ENCODE results near the gene C2orf69. TPM values are rescaled to one million over a fixed set of nuclear protein-coding genes. Genes with fewer than 3 reads are reported as not detected.

The C2orf69 gene
- total RNA-seq, 1 donor = 19.7 TPM

DNA sequence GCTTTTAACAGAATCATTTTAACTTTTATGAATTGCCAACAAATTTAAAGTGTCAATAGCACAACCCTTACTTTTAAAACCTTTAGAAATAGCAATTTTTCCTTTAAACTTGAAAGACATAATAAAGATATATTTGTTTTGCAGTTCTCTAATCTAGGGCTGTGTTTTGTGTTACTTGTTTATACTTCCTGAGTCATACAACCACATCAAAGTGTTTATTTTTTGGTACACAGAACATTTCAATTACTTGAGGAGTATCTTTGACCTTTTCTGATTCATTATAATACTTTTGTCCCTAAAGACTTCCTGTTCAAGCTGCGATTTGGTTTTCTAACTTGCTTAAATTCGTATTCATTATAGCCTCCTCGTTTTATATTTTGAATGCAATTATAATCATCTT is 22.4 kb downstream of the C2orf69 start:
- Histone ChIP-seq H3K4me3 (ENCODE audit: low read length) (no peak overlapping the region), H3K9me3 (ENCODE audit: low read depth, low read length) (no peaks in the 10 kb centered on the region), H3K4me1 (ENCODE audit: insufficient read depth, low read length) (no peaks in the 10 kb centered on the region), H3K27me3 (ENCODE audit: insufficient read depth, low read length) (no peaks in the 10 kb centered on the region)

DNA sequence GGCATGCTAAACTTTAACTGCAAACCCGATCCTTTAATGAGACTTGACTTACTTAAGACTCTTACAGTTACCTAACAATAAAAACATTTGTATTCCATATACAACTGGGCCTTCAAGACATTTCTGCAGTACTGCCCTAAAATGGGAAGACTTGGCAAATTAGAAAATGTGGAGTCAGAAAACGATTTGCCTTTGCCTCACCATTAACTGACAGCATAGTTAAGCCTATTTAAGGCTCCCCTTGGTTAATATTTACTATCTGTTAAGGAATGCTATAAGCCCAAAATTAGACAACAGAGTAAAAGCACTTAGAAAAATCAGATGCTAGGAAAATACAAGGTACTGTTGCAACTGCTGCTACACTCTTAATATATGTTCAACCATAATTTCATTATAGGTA is 25.5 kb downstream of the C2orf69 start:
- no peaks in the 10 kb centered on the region for H3K27me3 ChIP-seq (ENCODE audit: insufficient read depth, low read length)
- no peaks in the 10 kb centered on the region for H3K9me3 ChIP-seq (ENCODE audit: low read depth, low read length)
- H3K4me1 ChIP-seq (ENCODE audit: insufficient read depth, low read length) = no peaks in the 10 kb centered on the region
- H3K4me3 ChIP-seq (ENCODE audit: low read length) = no peak overlapping the region

- Histone ChIP-seq H3K4me1 (ENCODE audit: insufficient read depth, low read length) (no peaks in the 10 kb centered on the region), H3K9me3 (ENCODE audit: low read depth, low read length) (no peaks in the 10 kb centered on the region), H3K27me3 (ENCODE audit: insufficient read depth, low read length) (no peaks in the 10 kb centered on the region), H3K4me3 (ENCODE audit: low read length) (no peak overlapping the region)
Observed at GRCh38 chr2:199940373-199940772, 29.3 kb downstream of the C2orf69 start.

GRCh38 chr2:199943373-199943772 is 32.3 kb downstream of the C2orf69 start:
- no peaks in the 10 kb centered on the region for H3K4me1 ChIP-seq (ENCODE audit: insufficient read depth, low read length)
- no peaks in the 10 kb centered on the region for H3K27me3 ChIP-seq (ENCODE audit: insufficient read depth, low read length)
- H3K4me3 ChIP-seq (ENCODE audit: low read length) = no peak overlapping the region
- H3K9me3 ChIP-seq (ENCODE audit: low read depth, low read length) = no peaks in the 10 kb centered on the region

- H3K4me1 ChIP-seq (ENCODE audit: insufficient read depth, low read length) = no peaks in the 10 kb centered on the region
- no peaks in the 10 kb centered on the region for H3K27me3 ChIP-seq (ENCODE audit: insufficient read depth, low read length)
- no peaks in the 10 kb centered on the region for H3K9me3 ChIP-seq (ENCODE audit: low read depth, low read length)
- H3K4me3 ChIP-seq (ENCODE audit: low read length) = no peak overlapping the region
Observed at GRCh38 chr2:199946196-199946595, 35.1 kb downstream of the C2orf69 start.

- H3K27me3 ChIP-seq (ENCODE audit: insufficient read depth, low read length) = no peaks in the 10 kb centered on the region
- H3K4me1 ChIP-seq (ENCODE audit: insufficient read depth, low read length) = no peaks in the 10 kb centered on the region
- H3K9me3 ChIP-seq (ENCODE audit: low read depth, low read length) = no peaks in the 10 kb centered on the region
- H3K4me3 ChIP-seq (ENCODE audit: low read length) = no peak overlapping the region
Observed at GRCh38 chr2:199946836-199947235, 35.7 kb downstream of the C2orf69 start.

GRCh38 chr2:199950396-199950795 is 39.3 kb downstream of the C2orf69 start:
- peaks cover 12% of the 10 kb centered on the region for H3K4me1 ChIP-seq (ENCODE audit: insufficient read depth, low read length)
- no peaks in the 10 kb centered on the region for H3K9me3 ChIP-seq (ENCODE audit: low read depth, low read length)
- no peak overlapping the region for H3K4me3 ChIP-seq (ENCODE audit: low read length)
- H3K27me3 ChIP-seq (ENCODE audit: insufficient read depth, low read length) = no peaks in the 10 kb centered on the region

DNA sequence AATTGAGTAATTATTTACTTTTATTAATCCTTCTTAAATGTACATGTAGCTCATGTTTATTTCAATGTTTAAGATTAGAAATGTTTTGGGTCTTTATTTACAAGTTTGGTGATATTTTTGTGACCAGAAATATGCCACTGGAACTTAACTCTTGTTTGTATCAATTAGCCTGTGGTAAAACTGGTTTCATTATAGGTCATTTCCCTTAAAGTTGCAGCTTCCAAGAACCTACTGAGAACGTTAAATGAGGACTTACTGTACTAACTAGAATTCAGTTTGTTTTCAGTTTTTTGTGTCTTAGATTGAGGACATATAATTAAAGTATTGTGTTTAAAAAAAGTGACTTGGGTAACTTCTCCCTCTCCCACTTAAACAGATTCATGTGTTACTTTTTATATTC is 39.9 kb downstream of the C2orf69 start:
- no peaks in the 10 kb centered on the region for H3K9me3 ChIP-seq (ENCODE audit: low read depth, low read length)
- no peak overlapping the region for H3K4me3 ChIP-seq (ENCODE audit: low read length)
- peaks cover 14% of the 10 kb centered on the region for H3K4me1 ChIP-seq (ENCODE audit: insufficient read depth, low read length)
- H3K27me3 ChIP-seq (ENCODE audit: insufficient read depth, low read length) = no peaks in the 10 kb centered on the region

DNA sequence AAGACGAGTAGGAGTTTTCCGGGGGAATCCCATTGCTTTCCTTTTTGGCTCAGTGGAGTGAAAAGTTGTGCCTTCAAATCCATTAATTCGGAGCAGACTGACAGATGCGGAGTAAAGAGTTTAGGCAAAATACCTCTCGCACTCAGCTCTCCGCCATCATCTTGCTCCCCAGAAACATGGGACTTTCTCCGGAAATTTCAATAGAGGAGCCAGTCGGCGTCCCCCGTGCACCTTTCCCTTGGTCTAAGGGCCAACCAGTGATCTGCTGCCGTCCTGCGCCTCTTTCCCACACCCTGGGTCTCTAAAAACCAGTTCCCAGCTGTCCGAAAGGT is 43.9 kb downstream of the C2orf69 start:
- H3K27me3 ChIP-seq (ENCODE audit: insufficient read depth, low read length) = no peaks in the 10 kb centered on the region
- H3K4me1 ChIP-seq (ENCODE audit: insufficient read depth, low read length) = peaks cover 36% of the 10 kb centered on the region
- H3K4me3 ChIP-seq (ENCODE audit: low read length) = peak overlapping the region; percentile 96
- H3K9me3 ChIP-seq (ENCODE audit: low read depth, low read length) = no peaks in the 10 kb centered on the region

DNA sequence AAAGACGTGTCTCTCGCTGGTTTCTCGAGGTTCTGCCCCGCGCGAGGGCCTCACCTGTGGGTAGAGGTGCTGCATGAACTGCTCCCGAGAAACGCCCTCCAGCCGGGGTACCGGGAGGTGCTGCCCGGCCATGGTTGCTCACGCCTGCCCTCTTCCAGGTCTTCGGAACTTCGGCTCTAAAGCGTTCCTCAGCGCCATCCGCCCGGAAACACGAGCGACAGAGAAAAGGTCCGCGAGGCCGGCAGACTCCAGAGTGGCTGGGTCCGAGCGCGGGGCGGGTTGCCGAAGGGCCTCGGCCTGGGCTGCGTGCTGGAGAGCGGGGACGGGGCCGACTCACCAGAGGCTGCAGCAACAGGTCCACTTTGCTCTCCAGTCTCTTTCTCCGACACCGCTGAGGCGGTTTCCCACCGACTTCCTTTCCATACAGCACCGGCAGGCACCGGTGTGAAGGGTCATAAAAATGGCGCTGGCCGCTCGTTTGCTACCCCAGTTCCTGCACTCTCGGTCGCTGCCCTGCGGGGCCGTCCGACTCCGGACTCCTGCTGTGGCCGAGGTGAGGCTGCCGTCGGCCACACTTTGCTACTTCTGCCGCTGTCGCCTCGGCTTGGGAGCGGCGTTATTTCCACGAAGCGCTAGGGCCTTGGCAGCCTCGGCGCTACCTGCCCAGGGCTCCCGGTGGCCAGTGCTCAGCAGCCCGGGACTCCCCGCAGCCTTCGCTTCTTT is 44.4 kb downstream of the C2orf69 start, which contains the start of the genes MAIP1 and TYW5:
TSS of gene MAIP1 (plus strand) at position 244 of the 723 bp plus-strand sequence. CDS start at position 461, 217 bp downstream.
TSS of gene TYW5 (minus strand) at position 153 of the 723 bp plus-strand sequence. CDS start at position 132, 21 bp downstream.
- Histone ChIP-seq H3K4me3 (ENCODE audit: low read length) (peak within 1 kb of the TSS; percentile 96), H3K4me1 (ENCODE audit: insufficient read depth, low read length) (peaks cover 36% of the 10 kb centered on the region), H3K9me3 (ENCODE audit: low read depth, low read length) (no peaks in the 10 kb centered on the region), H3K27me3 (ENCODE audit: insufficient read depth, low read length) (no peaks in the 10 kb centered on the region)

DNA sequence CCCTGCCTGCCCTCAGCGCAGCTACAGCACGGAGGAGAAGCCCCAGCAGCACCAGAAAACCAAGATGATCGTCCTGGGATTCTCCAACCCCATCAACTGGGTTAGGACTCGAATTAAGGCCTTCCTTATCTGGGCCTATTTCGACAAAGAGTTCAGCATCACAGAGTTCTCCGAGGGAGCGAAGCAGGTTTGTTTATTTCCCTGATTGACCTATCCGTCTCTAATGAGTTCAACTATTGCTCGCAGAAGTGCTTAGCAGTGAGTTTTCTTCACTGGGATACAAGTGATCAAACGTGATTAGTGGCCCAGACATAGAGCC is 44.9 kb downstream of the C2orf69 start:
- H3K4me1 ChIP-seq (ENCODE audit: insufficient read depth, low read length) = peaks cover 36% of the 10 kb centered on the region
- peak overlapping the region; percentile 96 for H3K4me3 ChIP-seq (ENCODE audit: low read length)
- H3K27me3 ChIP-seq (ENCODE audit: insufficient read depth, low read length) = no peaks in the 10 kb centered on the region
- no peaks in the 10 kb centered on the region for H3K9me3 ChIP-seq (ENCODE audit: low read depth, low read length)

- H3K4me3 ChIP-seq (ENCODE audit: low read length) = no peak overlapping the region
- no peaks in the 10 kb centered on the region for H3K27me3 ChIP-seq (ENCODE audit: insufficient read depth, low read length)
- peaks cover 36% of the 10 kb centered on the region for H3K4me1 ChIP-seq (ENCODE audit: insufficient read depth, low read length)
- H3K9me3 ChIP-seq (ENCODE audit: low read depth, low read length) = no peaks in the 10 kb centered on the region
Observed at GRCh38 chr2:199958014-199958413, 46.9 kb downstream of the C2orf69 start.

DNA sequence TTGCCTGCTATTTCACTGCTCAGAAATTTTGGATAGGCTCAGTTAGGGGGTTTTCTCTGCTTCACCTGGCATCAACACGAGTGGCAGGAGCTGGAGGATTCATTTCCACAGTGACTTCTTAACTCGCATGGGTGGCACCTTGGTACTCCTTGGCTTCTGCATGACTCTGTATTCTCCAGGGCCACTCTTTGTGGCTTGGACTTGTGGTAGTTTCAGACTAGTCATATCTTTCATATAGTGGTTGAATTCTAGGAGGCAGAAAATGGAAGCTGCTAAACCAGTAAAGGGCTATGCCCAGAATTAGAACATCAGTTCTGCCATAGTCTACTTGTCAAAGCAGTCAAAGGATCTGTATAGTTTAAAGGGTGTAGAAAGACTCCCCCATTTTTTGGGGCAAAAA is 51.1 kb downstream of the C2orf69 start:
- peaks cover 11% of the 10 kb centered on the region for H3K4me1 ChIP-seq (ENCODE audit: insufficient read depth, low read length)
- no peak overlapping the region for H3K4me3 ChIP-seq (ENCODE audit: low read length)
- H3K9me3 ChIP-seq (ENCODE audit: low read depth, low read length) = no peaks in the 10 kb centered on the region
- H3K27me3 ChIP-seq (ENCODE audit: insufficient read depth, low read length) = no peaks in the 10 kb centered on the region

DNA sequence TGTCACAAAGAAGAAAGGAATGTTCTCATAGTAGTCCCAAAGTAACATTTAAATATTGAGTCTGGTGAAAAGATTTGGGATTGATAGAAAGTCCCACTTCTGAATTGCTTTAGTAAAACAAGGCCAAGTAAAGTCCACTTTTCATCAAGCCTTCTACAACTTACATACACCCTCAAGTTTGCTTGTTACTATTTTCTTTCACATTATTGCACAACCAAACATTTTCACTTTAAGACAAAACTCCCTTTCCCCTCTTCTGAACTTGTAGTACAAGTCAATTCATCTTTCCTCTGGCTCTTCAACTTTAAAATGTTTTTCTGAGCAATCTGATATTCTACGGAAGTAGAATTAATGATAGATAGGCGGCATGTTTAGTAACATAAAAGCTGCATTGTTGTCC is 55.3 kb downstream of the C2orf69 start:
- no peaks in the 10 kb centered on the region for H3K9me3 ChIP-seq (ENCODE audit: low read depth, low read length)
- H3K4me1 ChIP-seq (ENCODE audit: insufficient read depth, low read length) = no peaks in the 10 kb centered on the region
- H3K27me3 ChIP-seq (ENCODE audit: insufficient read depth, low read length) = no peaks in the 10 kb centered on the region
- H3K4me3 ChIP-seq (ENCODE audit: low read length) = no peak overlapping the region

- no peaks in the 10 kb centered on the region for H3K27me3 ChIP-seq (ENCODE audit: insufficient read depth, low read length)
- no peaks in the 10 kb centered on the region for H3K9me3 ChIP-seq (ENCODE audit: low read depth, low read length)
- H3K4me3 ChIP-seq (ENCODE audit: low read length) = no peak overlapping the region
- H3K4me1 ChIP-seq (ENCODE audit: insufficient read depth, low read length) = no peaks in the 10 kb centered on the region
Observed at GRCh38 chr2:199966976-199967375, 55.9 kb downstream of the C2orf69 start.

DNA sequence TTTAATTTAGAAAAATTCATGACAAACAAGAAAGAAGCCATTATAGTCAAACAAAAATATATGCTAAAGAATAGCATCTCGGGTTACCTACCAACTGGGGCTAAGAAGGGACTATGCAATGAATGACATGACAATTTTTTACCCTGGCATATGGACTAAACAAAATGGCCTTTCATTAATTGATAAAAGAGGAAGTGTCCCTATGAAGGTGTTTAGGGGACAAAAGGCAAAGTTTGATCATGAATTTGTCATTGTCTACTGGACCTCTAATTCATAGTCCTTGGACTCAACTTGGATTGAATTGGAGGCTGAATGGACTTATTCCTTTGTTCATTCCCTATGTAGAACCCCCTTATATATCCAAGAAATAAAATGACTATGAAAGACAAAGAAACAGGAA is 57.0 kb downstream of the C2orf69 start:
- Histone ChIP-seq H3K27me3 (ENCODE audit: insufficient read depth, low read length) (no peaks in the 10 kb centered on the region), H3K4me3 (ENCODE audit: low read length) (no peak overlapping the region), H3K9me3 (ENCODE audit: low read depth, low read length) (no peaks in the 10 kb centered on the region), H3K4me1 (ENCODE audit: insufficient read depth, low read length) (no peaks in the 10 kb centered on the region)

Data from mononuclear cell (primary cell).